Nephron progenitor cell (in vitro differentiated cells): Measurements from ENCODE around the gene DAZ1.
"Not testable (repeated sequence)": the region's sequence is repeated elsewhere in the genome, so short reads cannot be mapped to it uniquely, and the experiment has no call there.

ENCODE experiments used
- DNase-seq: peaks from one replicate; pipeline ENCODE4 v3.0.0; 2021
- H3K27ac Mint-ChIP-seq: 2 replicates; pipeline ENCODE4 v1.8.0; 2021; ENCODE audit warnings: mild to moderate bottlenecking, moderate library complexity, mixed read lengths
- H3K27me3 Mint-ChIP-seq: 2 replicates; pipeline ENCODE4 v1.8.0; 2021; ENCODE audit warnings: mild to moderate bottlenecking, low read depth, mixed read lengths; ENCODE audit not compliant: poor library complexity
- H3K36me3 Mint-ChIP-seq: 2 replicates; pipeline ENCODE4 v1.8.0; 2021; ENCODE audit warnings: low read depth, mixed read lengths
- H3K4me1 Mint-ChIP-seq: 2 replicates; pipeline ENCODE4 v1.8.0; 2021; ENCODE audit warnings: mixed read lengths
- H3K4me3 Mint-ChIP-seq: 2 replicates; pipeline ENCODE4 v1.8.0; 2021; ENCODE audit warnings: mild to moderate bottlenecking, moderate library complexity, mixed read lengths
- H3K9me3 Mint-ChIP-seq: 2 replicates; pipeline ENCODE4 v1.8.0; 2021; ENCODE audit warnings: mild to moderate bottlenecking, moderate library complexity, mixed read lengths

DAZ1 gene, protein sequence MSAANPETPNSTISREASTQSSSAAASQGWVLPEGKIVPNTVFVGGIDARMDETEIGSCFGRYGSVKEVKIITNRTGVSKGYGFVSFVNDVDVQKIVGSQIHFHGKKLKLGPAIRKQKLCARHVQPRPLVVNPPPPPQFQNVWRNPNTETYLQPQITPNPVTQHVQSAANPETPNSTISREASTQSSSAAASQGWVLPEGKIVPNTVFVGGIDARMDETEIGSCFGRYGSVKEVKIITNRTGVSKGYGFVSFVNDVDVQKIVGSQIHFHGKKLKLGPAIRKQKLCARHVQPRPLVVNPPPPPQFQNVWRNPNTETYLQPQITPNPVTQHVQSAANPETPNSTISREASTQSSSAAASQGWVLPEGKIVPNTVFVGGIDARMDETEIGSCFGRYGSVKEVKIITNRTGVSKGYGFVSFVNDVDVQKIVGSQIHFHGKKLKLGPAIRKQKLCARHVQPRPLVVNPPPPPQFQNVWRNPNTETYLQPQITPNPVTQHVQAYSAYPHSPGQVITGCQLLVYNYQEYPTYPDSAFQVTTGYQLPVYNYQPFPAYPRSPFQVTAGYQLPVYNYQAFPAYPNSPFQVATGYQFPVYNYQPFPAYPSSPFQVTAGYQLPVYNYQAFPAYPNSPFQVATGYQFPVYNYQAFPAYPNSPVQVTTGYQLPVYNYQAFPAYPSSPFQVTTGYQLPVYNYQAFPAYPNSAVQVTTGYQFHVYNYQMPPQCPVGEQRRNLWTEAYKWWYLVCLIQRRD

DNA sequence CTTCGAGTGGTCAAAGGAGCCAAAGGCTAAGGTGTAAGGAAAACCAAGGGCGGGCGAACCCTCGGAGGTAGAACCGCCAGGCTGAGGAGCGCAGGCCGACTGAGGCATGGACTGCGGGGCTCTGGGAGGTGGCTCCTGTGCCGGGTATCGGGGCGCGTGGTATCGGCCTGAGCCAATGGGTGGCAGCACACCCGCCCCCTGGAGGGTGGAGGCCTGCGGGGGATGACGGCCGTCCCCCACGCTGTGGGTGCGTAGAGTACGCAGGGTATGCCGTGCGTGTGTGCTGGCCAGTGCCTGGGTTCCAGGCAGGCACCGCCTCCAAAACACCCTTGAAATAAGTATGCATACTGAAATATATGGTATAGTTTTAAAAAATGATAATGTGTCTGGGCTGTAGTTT lies at the start of gene DAZ1:
Gene DAZ1, minus strand, starts transcription at position 101 of the 400 bp plus-strand sequence. CDS start 208 bp downstream, outside the sequence.
- not testable (repeated sequence) for H3K27me3 Mint-ChIP-seq, H3K4me3 Mint-ChIP-seq, DNase-seq

DNA sequence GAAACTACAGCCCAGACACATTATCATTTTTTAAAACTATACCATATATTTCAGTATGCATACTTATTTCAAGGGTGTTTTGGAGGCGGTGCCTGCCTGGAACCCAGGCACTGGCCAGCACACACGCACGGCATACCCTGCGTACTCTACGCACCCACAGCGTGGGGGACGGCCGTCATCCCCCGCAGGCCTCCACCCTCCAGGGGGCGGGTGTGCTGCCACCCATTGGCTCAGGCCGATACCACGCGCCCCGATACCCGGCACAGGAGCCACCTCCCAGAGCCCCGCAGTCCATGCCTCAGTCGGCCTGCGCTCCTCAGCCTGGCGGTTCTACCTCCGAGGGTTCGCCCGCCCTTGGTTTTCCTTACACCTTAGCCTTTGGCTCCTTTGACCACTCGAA lies 20.4 kb upstream of the DAZ1 start, which contains the start of gene DAZ2:
Gene DAZ2, plus strand, starts transcription at position 301 of the 400 bp plus-strand sequence. CDS start 208 bp downstream, outside the sequence.
- H3K27ac Mint-ChIP-seq, H3K4me1 Mint-ChIP-seq, H3K36me3 Mint-ChIP-seq, H3K27me3 Mint-ChIP-seq, H3K9me3 Mint-ChIP-seq, H3K4me3 Mint-ChIP-seq, DNase-seq: not testable (repeated sequence)

More for the DNA sequence above, at the start of gene DAZ1:
- H3K9me3 Mint-ChIP-seq, H3K36me3 Mint-ChIP-seq, H3K27ac Mint-ChIP-seq, H3K4me1 Mint-ChIP-seq: not testable (repeated sequence)

DNA sequence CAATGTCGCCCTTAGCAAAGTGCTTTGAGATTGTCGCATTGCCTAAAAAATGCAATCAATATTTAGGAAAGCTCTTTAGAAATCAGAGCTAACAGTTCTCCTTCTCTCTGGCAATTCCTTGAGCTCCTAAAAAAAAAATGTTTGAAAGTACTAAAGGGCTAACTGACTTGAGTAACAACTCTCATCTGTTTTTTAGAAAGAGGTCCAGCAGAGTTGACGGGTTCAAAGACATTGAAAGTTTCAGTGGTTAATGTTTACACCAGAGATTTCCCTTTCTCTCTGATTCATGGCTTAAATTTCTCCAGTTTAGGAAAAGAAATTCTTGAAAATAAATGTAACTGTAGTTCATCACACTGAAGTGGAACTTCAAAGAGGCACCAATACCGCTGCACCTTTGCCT lies 11.9 kb upstream of the DAZ1 start:
- H3K9me3 Mint-ChIP-seq, DNase-seq, H3K4me3 Mint-ChIP-seq, H3K4me1 Mint-ChIP-seq, H3K36me3 Mint-ChIP-seq, H3K27me3 Mint-ChIP-seq, H3K27ac Mint-ChIP-seq: not testable (repeated sequence)

DNA sequence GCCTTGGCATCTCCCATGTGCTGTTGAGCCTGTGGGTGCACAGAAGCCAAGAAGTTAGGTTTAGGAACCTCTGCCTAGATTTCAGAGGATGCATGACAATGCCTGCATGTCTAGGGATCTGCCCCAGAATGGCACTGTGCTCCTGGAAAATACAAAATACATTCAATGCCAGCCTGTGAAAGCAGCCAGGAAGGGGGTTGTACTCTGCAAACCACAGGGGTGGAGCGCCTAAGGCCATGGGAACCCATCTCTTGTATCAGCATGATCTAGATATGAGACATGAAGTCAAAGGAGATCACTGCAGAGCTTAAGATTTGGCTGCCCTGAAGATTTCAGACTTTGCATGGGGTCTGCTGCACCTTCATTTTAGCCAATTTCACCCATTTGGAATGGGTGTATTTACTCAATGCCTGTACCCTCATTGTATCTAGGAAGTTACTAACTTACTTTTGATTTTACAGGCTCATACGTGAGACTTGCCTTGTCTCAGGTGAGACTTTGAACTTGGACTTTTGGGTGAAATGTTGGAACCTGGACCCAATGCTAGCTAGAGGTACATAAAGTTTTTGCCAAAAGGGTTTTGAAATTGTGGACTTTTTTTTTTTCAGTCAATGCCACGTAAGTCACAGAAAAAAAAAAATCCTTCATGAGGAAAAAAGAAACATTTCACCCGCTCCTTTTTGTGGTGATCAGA lies 11.1 kb upstream of the DAZ1 start:
- not testable (repeated sequence) for H3K27me3 Mint-ChIP-seq, H3K27ac Mint-ChIP-seq, H3K9me3 Mint-ChIP-seq, DNase-seq, H3K4me1 Mint-ChIP-seq, H3K4me3 Mint-ChIP-seq, H3K36me3 Mint-ChIP-seq

DNA sequence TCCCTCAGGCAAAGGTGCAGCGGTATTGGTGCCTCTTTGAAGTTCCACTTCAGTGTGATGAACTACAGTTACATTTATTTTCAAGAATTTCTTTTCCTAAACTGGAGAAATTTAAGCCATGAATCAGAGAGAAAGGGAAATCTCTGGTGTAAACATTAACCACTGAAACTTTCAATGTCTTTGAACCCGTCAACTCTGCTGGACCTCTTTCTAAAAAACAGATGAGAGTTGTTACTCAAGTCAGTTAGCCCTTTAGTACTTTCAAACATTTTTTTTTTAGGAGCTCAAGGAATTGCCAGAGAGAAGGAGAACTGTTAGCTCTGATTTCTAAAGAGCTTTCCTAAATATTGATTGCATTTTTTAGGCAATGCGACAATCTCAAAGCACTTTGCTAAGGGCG lies 8.6 kb upstream of the DAZ1 start:
- not testable (repeated sequence) for H3K36me3 Mint-ChIP-seq, DNase-seq, H3K4me3 Mint-ChIP-seq, H3K27ac Mint-ChIP-seq, H3K9me3 Mint-ChIP-seq, H3K27me3 Mint-ChIP-seq, H3K4me1 Mint-ChIP-seq
